Esophagus (tissue), 2 donors: ENCODE measurements around the gene VAMP7. TPM values are rescaled to one million over a fixed set of nuclear protein-coding genes. Genes with fewer than 3 reads are reported as not detected.
A peak's percentile ranks its signal among the peaks of the same experiment; 100 is the strongest.

Source experiments
- H3K27ac ChIP-seq, 2 donors: one replicate each; pipeline ENCODE4 v1.5.1; 2013; ENCODE audit warnings: low read depth in 2 of 2, mild to moderate bottlenecking in 2 of 2, inconsistent platforms in 1 of 2, low read length in 1 of 2, moderate library complexity in 1 of 2
- H3K27me3 ChIP-seq, 2 donors: one replicate each; pipeline ENCODE4 v1.6.1; 2013; ENCODE audit warnings: low read length in 2 of 2, control low read depth in 1 of 2, mild to moderate bottlenecking in 1 of 2; ENCODE audit not compliant: insufficient read depth in 2 of 2, control insufficient read depth in 1 of 2
- H3K36me3 ChIP-seq, 2 donors: one replicate each; pipeline ENCODE4 v1.6.1; 2013; ENCODE audit warnings: low read length in 1 of 2; ENCODE audit not compliant: control insufficient read depth in 2 of 2, insufficient read depth in 2 of 2
- H3K4me1 ChIP-seq, 2 donors: one replicate each; pipeline ENCODE4 v1.6.1; 2013; ENCODE audit warnings: low read length in 1 of 2; ENCODE audit not compliant: control insufficient read depth in 2 of 2, insufficient read depth in 2 of 2
- H3K4me3 ChIP-seq, 2 donors: one replicate each; pipeline ENCODE4 v1.5.1; 2013; ENCODE audit warnings: low read length in 2 of 2, mild to moderate bottlenecking in 2 of 2, low read depth in 1 of 2, moderate library complexity in 1 of 2
- H3K9me3 ChIP-seq, 2 donors: one replicate each; pipeline ENCODE4 v1.6.1; 2013; ENCODE audit warnings: mild to moderate bottlenecking in 2 of 2, low read depth in 1 of 2, low read length in 1 of 2, moderate library complexity in 1 of 2; ENCODE audit not compliant: control insufficient read depth in 2 of 2, insufficient read depth in 1 of 2
- WGBS, 2 donors: extraction: QIAGEN DNeasy Blood & Tissue Kit; methylation state at CpG; one replicate each; pipeline ENCODE4 v1.1.7; 2013; 5-methylcytosine and 5-hydroxymethylcytosine counted together
- polyA plus RNA-seq, 2 donors: library from polyadenylated mRNA; stranded (reverse); fragments of 200-250 nt; gene quantifications; one replicate each; pipeline ENCODE4 v1.2.3, GENCODE V29; 2013
- donor health status: healthy with polysubstance abuse.
- donor health status: Bipolar disorder and iron deficiency.

The VAMP7 gene
- polyA plus RNA-seq, 2 donors: 11.8 to 18.4 TPM

GRCh38 chrX:155874571-155875244 is 6.4 kb upstream of the VAMP7 start:
- no peak overlapping the region for H3K27ac ChIP-seq
- H3K27me3 ChIP-seq: no peaks in the 10 kb centered on the region
- no peaks in the 10 kb centered on the region for H3K36me3 ChIP-seq
- no peaks in the 10 kb centered on the region for H3K4me1 ChIP-seq
- no peaks in the 10 kb centered on the region for H3K9me3 ChIP-seq
- 41 to 42% methylated on average over 31 of the region's 31 CpGs for WGBS, 2 donors
- H3K4me3 ChIP-seq: no peak overlapping the region

GRCh38 chrX:155876704-155877103 is 4.4 kb upstream of the VAMP7 start:
- H3K4me3 ChIP-seq: no peak overlapping the region
- no peaks in the 10 kb centered on the region for H3K4me1 ChIP-seq
- no peaks in the 10 kb centered on the region for H3K9me3 ChIP-seq
- H3K27ac ChIP-seq: no peak overlapping the region
- H3K27me3 ChIP-seq: no peaks in the 10 kb centered on the region
- no peaks in the 10 kb centered on the region for H3K36me3 ChIP-seq
- 48 to 52% methylated on average over 3 of the region's 3 CpGs for WGBS, 2 donors

DNA sequence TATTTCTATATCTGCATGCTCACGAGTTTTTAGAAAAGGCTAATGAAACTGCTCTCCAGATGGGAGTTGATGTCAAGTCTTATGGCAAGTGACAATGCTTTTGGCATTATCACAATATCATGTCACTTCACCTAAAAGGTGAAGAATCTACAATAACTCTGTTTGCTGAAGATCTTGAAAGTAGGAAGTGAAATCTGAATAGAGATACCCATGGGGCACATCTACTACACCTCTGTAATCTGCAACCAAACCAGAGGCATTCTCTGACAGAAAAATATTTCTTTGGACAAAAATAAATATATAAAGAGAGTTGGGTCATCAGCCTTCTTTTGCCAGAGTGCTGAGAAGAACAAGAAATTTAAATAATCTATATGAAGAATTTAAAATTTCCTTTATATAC is 3.9 kb upstream of the VAMP7 start:
- Histone ChIP-seq H3K4me1 (no peaks in the 10 kb centered on the region), H3K36me3 (no peaks in the 10 kb centered on the region), H3K9me3 (no peaks in the 10 kb centered on the region), H3K27ac (no peak overlapping the region), H3K27me3 (no peaks in the 10 kb centered on the region), H3K4me3 (no peak overlapping the region)
- WGBS, 2 donors: 20 to 27% methylated on average over 1 of the region's 1 CpG

DNA sequence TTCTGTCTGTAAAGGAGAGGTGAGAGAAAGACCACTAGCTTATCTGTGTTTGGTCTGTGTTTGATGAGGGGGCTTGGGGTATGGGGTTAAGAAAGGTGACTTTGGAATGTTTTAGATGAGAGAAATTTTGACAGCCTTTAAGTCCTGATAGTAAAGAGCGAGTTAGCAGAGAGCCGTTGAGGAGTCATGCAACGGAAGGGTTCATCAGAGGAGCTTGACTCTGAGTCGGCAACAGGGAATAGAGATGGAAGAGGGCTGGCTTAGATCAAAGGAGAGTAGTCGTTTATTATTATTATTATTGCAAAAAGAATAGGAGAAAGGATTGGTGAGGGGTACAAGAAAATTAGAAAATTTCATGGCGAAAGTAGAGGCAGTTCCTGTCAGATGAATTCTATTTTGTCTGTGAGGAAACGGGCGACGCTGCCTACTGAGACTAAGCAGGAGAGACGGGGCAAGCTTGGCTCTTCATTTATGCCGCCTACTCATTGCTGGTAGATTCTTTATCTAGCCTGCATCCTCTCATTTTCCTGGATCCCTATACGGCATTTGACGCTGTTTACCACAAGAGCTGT is 473 bp upstream of the VAMP7 start:
- no peaks in the 10 kb centered on the region for H3K4me1 ChIP-seq
- H3K27ac ChIP-seq: peak overlapping the region; percentile 24 to 78
- no peaks in the 10 kb centered on the region for H3K9me3 ChIP-seq
- H3K4me3 ChIP-seq: peak overlapping the region; percentile 58 to 85
- 33 to 35% methylated on average over 13 of the region's 13 CpGs for WGBS, 2 donors
- H3K36me3 ChIP-seq: no peaks in the 10 kb centered on the region
- H3K27me3 ChIP-seq: no peaks in the 10 kb centered on the region

- no peaks in the 10 kb centered on the region for H3K36me3 ChIP-seq
- H3K4me3 ChIP-seq: no peak overlapping the region
- H3K27me3 ChIP-seq: no peaks in the 10 kb centered on the region
- 73 to 87% methylated on average over 2 of the region's 2 CpGs for WGBS, 2 donors
- no peaks in the 10 kb centered on the region for H3K9me3 ChIP-seq
- no peaks in the 10 kb centered on the region for H3K4me1 ChIP-seq
- no peak overlapping the region for H3K27ac ChIP-seq
Observed at GRCh38 chrX:155886409-155886808, 5.3 kb downstream of the VAMP7 start.

- WGBS, 2 donors: 38 to 48% methylated on average over 3 of the region's 3 CpGs
- H3K9me3 ChIP-seq: no peaks in the 10 kb centered on the region
- H3K4me3 ChIP-seq: no peak overlapping the region
- no peaks in the 10 kb centered on the region for H3K27me3 ChIP-seq
- no peak overlapping the region for H3K27ac ChIP-seq
- H3K36me3 ChIP-seq: no peaks in the 10 kb centered on the region
- no peaks in the 10 kb centered on the region for H3K4me1 ChIP-seq
Observed at GRCh38 chrX:155888139-155888538, 7.0 kb downstream of the VAMP7 start.

DNA sequence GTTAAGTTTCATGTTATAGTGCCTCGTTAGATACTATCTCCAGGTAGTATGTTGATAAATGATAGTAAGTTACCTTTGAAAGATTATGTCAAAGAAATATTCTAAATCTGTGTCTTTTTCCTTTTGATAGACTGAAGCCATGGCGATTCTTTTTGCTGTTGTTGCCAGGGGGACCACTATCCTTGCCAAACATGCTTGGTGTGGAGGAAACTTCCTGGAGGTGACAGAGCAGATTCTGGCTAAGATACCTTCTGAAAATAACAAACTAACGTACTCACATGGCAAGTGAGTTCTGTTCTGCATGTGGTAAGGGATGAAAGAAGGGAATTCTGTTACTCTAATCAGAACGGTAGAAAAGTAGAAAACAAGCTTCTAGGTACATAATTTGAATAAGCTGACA is 8.2 kb downstream of the VAMP7 start:
- no peaks in the 10 kb centered on the region for H3K36me3 ChIP-seq
- no peak overlapping the region for H3K27ac ChIP-seq
- H3K9me3 ChIP-seq: no peaks in the 10 kb centered on the region
- H3K27me3 ChIP-seq: no peaks in the 10 kb centered on the region
- H3K4me3 ChIP-seq: no peak overlapping the region
- H3K4me1 ChIP-seq: no peaks in the 10 kb centered on the region
- WGBS, 2 donors: 63 to 69% methylated on average over 4 of the region's 4 CpGs

- H3K4me1 ChIP-seq: no peaks in the 10 kb centered on the region
- no peaks in the 10 kb centered on the region for H3K36me3 ChIP-seq
- WGBS, 2 donors: 51 to 62% methylated on average over 3 of the region's 3 CpGs
Observed at GRCh38 chrX:155891446-155892210, 10.5 kb downstream of the VAMP7 start.

DNA sequence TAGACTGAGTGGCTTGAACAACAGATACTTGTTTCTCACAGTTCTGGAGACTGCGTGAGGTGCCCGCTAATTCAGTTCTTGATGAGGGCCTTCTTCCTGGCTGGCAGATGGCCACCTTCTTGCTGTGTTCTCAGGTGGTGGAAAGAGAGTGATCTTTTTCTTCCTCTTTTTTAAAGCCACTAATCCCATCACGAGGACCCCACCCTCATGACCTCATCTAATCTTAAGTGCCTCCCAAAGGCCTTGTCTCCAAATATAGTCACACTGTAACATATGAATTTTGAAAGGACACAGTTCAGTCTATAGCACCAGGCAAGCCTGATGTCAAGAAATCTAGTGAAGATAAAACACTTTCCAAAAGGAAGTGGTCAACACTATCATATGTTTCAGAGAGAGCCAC is 12.4 kb downstream of the VAMP7 start:
- WGBS, 2 donors: 42 to 59% methylated on average over 3 of the region's 3 CpGs
- Histone ChIP-seq H3K9me3 (no peaks in the 10 kb centered on the region), H3K4me3 (no peak overlapping the region), H3K27ac (no peak overlapping the region), H3K36me3 (no peaks in the 10 kb centered on the region), H3K27me3 (no peaks in the 10 kb centered on the region), H3K4me1 (no peaks in the 10 kb centered on the region)

More at GRCh38 chrX:155891446-155892210, 10.5 kb downstream of the VAMP7 start:
- Histone ChIP-seq H3K27me3 (no peaks in the 10 kb centered on the region), H3K4me3 (no peak overlapping the region), H3K9me3 (no peaks in the 10 kb centered on the region), H3K27ac (no peak overlapping the region)
